Lung (tissue), 12 donors: ENCODE results near the gene TIGAR. TPM values are rescaled to one million over a fixed set of nuclear protein-coding genes. Genes with fewer than 3 reads are reported as not detected.

Experiments used
- ATAC-seq: fragments of 200-7000 bp; cut with Tn5 transposase; one replicate; pipeline ENCODE4 v1.9.1; 2020; ENCODE audit warnings: moderate number of reproducible peaks; ENCODE audit not compliant: insufficient read depth, low FRiP score
- DNase-seq, 3 donors: peaks; one replicate each; pipeline ENCODE4 v3.0.0-alpha.2; 2013 to 2017
- H3K27ac ChIP-seq, 2 donors: one replicate each; pipeline ENCODE4 v1.5.1; 2013; ENCODE audit warnings: mild to moderate bottlenecking in 2 of 2, moderate library complexity in 2 of 2, control low read depth in 1 of 2, inconsistent platforms in 1 of 2, low read depth in 1 of 2, low read length in 1 of 2
- H3K27me3 ChIP-seq, 3 donors: one replicate each; pipeline ENCODE4 v1.5.1; 2013; ENCODE audit warnings: low read length in 2 of 3; ENCODE audit not compliant: control insufficient read depth in 3 of 3, insufficient read depth in 3 of 3
- H3K36me3 ChIP-seq, 4 donors: one replicate each; pipeline ENCODE4 v1.5.1; 2013; ENCODE audit warnings: low read length in 4 of 4, mild to moderate bottlenecking in 1 of 4, moderate library complexity in 1 of 4; ENCODE audit not compliant: control insufficient read depth in 4 of 4, insufficient read depth in 4 of 4
- H3K4me1 ChIP-seq, 5 donors: one replicate each; pipeline ENCODE4 v1.5.1; 2013; ENCODE audit warnings: low read length in 5 of 5, mild to moderate bottlenecking in 2 of 5, moderate library complexity in 1 of 5; ENCODE audit not compliant: control insufficient read depth in 5 of 5, insufficient read depth in 5 of 5
- H3K4me3 ChIP-seq: one replicate; pipeline ENCODE4 v1.5.1; 2013; ENCODE audit warnings: mild to moderate bottlenecking, control low read depth, moderate library complexity
- H3K9ac ChIP-seq, 2 donors: one replicate each; pipeline ENCODE4 v1.5.1; 2013; ENCODE audit warnings: low read length in 2 of 2, control low read depth in 1 of 2; ENCODE audit not compliant: insufficient read depth in 1 of 2
- H3K9me3 ChIP-seq, 4 donors: one replicate each; pipeline ENCODE4 v1.5.1; 2013; ENCODE audit warnings: low read length in 3 of 4, mild to moderate bottlenecking in 1 of 4, moderate library complexity in 1 of 4; ENCODE audit not compliant: control insufficient read depth in 4 of 4, insufficient read depth in 3 of 4
- WGBS, 2 donors: extraction: QIAGEN DNeasy Blood & Tissue Kit; methylation state at CpG; one replicate each; pipeline ENCODE4 v1.1.7; 2013; 5-methylcytosine and 5-hydroxymethylcytosine counted together
- polyA plus RNA-seq, 2 donors: library from polyadenylated mRNA; stranded (reverse); fragments of 200-250 nt; gene quantifications; one replicate each; pipeline ENCODE4 v1.2.1, GENCODE V29; 2013
- total RNA-seq, 2 donors: library from RNA; depleted of rRNA in 1 of 2; stranded (reverse); fragments of >200 nt in 1 of 2; gene quantifications; one replicate each; pipeline ENCODE4 v1.2.1, GENCODE V29; 2014 to 2021
- TF ChIP-seq, protein P1 (sequence below): IDR thresholded peaks from 2 replicates; pipeline ENCODE4 v1.5.1; 2012; ENCODE audit warnings: mild to moderate bottlenecking; ENCODE audit errors: control extremely low read depth, extremely low read depth
- donor health status: control.
- donor health status: control.
- donor health status: Bipolar disorder and iron deficiency.
- donor health status: healthy.
- donor health status: DM: yes; HTN: yes; CAD: no.

TIGAR gene
- total and polyA plus RNA-seq, 4 donors, result 1.6 to 9.1 (median 6.5) TPM

DNA sequence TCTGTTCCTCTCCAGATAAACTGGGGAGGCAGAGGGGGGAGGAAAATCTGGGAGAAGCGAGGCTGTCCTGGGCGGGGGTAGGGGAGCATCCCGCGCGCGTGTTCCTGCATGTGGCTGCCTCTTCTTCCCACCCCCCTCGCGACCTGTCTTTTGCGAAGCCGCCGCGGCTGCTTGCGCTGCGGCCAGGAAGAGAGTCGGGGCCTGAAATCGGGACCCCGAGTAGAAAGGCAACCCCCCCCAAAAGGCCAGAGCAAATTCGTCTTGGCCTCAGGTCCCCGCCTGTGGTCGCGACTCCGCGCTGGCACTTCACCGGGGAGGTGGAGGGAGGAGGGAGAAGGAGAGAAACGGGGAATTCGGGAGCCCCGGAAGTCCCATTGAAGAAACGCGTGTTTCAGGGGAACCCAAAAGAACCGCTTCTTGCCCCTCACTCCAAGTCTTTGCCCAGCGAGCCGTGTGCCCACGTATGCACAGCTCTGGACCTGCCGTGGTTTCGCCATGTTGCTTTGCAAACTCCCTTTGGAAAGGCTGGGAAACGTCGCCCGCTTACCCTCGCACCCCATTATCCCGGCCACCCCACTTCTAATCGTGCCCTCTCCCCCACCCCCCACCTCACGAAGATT lies 46.5 kb upstream of the TIGAR start:
- WGBS, 2 donors, result 0 to 1% methylated on average over 42 of the region's 42 CpGs
- Histone ChIP-seq H3K27ac (peak overlapping the region; percentile 90 to 92), H3K27me3 (peaks cover 0 to 11% (median 7%) of the 10 kb centered on the region in 3 donors), H3K9ac (peak overlapping the region; percentile 65 to 81), H3K4me1 (peaks cover 10 to 54% (median 18%) of the 10 kb centered on the region in 5 donors), H3K9me3 (no peaks in the 10 kb centered on the region), H3K4me3 (peak overlapping the region; percentile 72), H3K36me3 (peaks cover 0 to 15% (median 7%) of the 10 kb centered on the region in 4 donors)
- TF ChIP-seq, protein P1, sequence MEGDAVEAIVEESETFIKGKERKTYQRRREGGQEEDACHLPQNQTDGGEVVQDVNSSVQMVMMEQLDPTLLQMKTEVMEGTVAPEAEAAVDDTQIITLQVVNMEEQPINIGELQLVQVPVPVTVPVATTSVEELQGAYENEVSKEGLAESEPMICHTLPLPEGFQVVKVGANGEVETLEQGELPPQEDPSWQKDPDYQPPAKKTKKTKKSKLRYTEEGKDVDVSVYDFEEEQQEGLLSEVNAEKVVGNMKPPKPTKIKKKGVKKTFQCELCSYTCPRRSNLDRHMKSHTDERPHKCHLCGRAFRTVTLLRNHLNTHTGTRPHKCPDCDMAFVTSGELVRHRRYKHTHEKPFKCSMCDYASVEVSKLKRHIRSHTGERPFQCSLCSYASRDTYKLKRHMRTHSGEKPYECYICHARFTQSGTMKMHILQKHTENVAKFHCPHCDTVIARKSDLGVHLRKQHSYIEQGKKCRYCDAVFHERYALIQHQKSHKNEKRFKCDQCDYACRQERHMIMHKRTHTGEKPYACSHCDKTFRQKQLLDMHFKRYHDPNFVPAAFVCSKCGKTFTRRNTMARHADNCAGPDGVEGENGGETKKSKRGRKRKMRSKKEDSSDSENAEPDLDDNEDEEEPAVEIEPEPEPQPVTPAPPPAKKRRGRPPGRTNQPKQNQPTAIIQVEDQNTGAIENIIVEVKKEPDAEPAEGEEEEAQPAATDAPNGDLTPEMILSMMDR, result no peak
- DNase-seq, result peak; percentile 56 to 62 (median 57)
- ATAC-seq, result no peak

DNA sequence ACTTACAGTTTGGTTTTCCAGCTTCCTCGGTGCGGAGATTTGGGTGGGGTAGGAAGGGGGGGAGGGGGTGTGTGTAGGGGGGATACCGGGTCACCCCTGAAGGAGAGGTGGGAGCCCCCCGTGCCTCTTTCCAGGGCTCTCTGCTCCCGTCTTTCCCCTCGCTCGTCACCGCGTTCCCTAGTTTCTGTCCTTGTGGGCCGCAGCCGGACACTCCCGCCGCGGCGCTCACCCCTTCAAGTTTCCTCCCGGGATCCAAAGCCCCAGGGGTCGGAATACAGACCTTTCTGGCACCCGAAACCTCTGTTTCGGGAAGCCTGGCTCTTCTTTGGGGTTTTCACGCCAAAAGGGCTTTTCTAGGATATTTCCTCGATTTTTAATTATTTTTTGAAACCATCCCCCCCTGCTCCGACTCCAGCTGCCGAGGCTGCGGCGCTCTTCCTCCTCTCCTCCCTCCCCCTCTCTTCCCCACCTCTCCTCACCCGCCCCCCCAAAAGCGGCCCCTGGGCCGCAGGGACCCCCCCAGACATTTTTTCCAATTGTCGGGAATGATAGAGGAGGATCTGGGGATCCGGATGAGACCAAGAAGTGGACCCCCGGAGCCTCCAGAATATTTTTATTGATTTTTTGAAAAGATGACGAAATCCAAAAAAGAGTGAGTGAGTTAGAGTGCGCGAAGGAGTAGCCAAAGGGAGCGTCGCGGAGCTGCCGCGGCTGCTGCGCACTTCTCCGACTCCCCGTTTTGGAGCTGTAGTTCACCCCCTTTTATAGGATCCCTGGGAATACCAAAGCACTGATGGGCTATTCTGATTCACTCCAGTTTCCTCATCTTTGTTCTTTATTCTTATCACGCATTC lies 45.8 kb upstream of the TIGAR start:
- TF ChIP-seq, protein P1, result no peak
- 3 to 5% methylated on average over 43 of the region's 43 CpGs for WGBS, 2 donors
- peak overlapping the region; percentile 65 to 81 for H3K9ac ChIP-seq
- DNase-seq (peak; percentile 52 to 76 (median 68)), ATAC-seq (no peak)
- peak overlapping the region; percentile 72 for H3K4me3 ChIP-seq
- peaks cover 15 to 59% (median 26%) of the 10 kb centered on the region in 5 donors for H3K4me1 ChIP-seq
- peaks cover 0 to 21% (median 11%) of the 10 kb centered on the region in 4 donors for H3K36me3 ChIP-seq
- peaks cover 0 to 7% (median 3%) of the 10 kb centered on the region in 3 donors for H3K27me3 ChIP-seq
- H3K9me3 ChIP-seq, result no peaks in the 10 kb centered on the region
- peak overlapping the region; percentile 75 to 92 for H3K27ac ChIP-seq

DNA sequence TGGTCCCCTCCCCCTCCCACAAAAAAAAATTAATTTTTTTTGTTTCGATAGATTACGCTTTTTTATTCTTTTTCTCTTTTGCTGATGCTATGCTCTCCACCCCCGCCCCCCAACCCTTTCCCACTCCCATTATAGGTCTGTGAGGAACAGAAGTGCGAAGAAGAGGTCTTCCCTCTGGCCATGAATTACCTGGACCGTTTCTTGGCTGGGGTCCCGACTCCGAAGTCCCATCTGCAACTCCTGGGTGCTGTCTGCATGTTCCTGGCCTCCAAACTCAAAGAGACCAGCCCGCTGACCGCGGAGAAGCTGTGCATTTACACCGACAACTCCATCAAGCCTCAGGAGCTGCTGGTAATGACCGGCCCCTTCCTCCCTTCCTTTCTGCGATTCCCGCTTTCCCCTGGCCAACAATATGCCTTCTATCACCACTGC lies 45.1 kb upstream of the TIGAR start:
- Histone ChIP-seq H3K4me3 (no peak overlapping the region), H3K36me3 (peaks cover 0 to 26% (median 12%) of the 10 kb centered on the region in 4 donors), H3K4me1 (peaks cover 13 to 65% (median 31%) of the 10 kb centered on the region in 5 donors), H3K9ac (peak overlapping the region in 1 of 2 donors; percentile 68), H3K27ac (peak overlapping the region; percentile 61 to 92), H3K9me3 (no peaks in the 10 kb centered on the region), H3K27me3 (peaks cover 0 to 4% (median 0%) of the 10 kb centered on the region in 3 donors)
- ATAC-seq (no peak), DNase-seq (peak; percentile 55 to 69 (median 55))
- 63 to 70% methylated on average over 14 of the region's 14 CpGs for WGBS, 2 donors
- TF ChIP-seq, protein P1, result no peak
